K562 (cell line): Measurements from ENCODE around the gene MATR3. TPM values are rescaled to one million over a fixed set of nuclear protein-coding genes. Genes with fewer than 3 reads are reported as not detected.

Experiments used
- ARID1B ChIP-seq: fragments of 450-650 bp; IDR thresholded peaks from 2 replicates; pipeline ENCODE4 v1.6.1; 2016; ENCODE audit warnings: antibody characterized with exemption, mild to moderate bottlenecking, inconsistent platforms
- ATF7 ChIP-seq: fragments of 450-650 bp; IDR thresholded peaks from 2 replicates; pipeline ENCODE4 v1.7.1; 2014; ENCODE audit warnings: mild to moderate bottlenecking, moderate library complexity
- BACH1 ChIP-seq: fragments of 200-800 bp; sonication (Bioruptor generic); IDR thresholded peaks from 2 replicates; pipeline ENCODE4 v1.6.1; 2016; ENCODE audit warnings: missing genetic modification characterization, missing compliant biosample characterization
- BCL6 ChIP-seq: fragments of 250-450 bp; sonication (Bioruptor Pico); IDR thresholded peaks from 2 replicates; pipeline ENCODE4 v1.4.0; 2020
- BRF2 ChIP-seq: IDR thresholded peaks from 3 replicates; pipeline ENCODE4 v1.6.1; 2011; ENCODE audit warnings: borderline replicate concordance, mild to moderate bottlenecking; ENCODE audit not compliant: insufficient read length, insufficient read depth
- ERF ChIP-seq: fragments of 450-650 bp; formaldehyde crosslinking; IDR thresholded peaks from 2 replicates; pipeline ENCODE4 v1.4.0; 2020; ENCODE audit warnings: mild to moderate bottlenecking, mixed read lengths
- ETV1 ChIP-seq: fragments of 450-650 bp; conservative IDR thresholded peaks from 2 replicates; pipeline ENCODE4 v1.6.1; 2016; ENCODE audit warnings: missing genetic modification characterization, control low read depth, low read depth, missing compliant biosample characterization
- ETV5 ChIP-seq: sonication (generic); formaldehyde crosslinking; IDR thresholded peaks from 2 replicates; pipeline ENCODE4 v1.4.0; 2020; ENCODE audit warnings: low read depth, mild to moderate bottlenecking, missing genetic modification reagents
- GABPA ChIP-seq: fragments of 200-800 bp; sonication (Bioruptor generic); conservative IDR thresholded peaks from 2 replicates; pipeline ENCODE4 v1.6.1; 2016; ENCODE audit warnings: low read depth, missing genetic modification characterization, missing compliant biosample characterization
- KLF13 ChIP-seq: fragments of 450-650 bp; IDR thresholded peaks from 2 replicates; pipeline ENCODE4 v1.6.1; 2016; ENCODE audit warnings: missing genetic modification characterization, low read depth, mild to moderate bottlenecking, missing compliant biosample characterization, moderate library complexity, borderline replicate concordance
- LARP7 ChIP-seq: fragments of 450-650 bp; IDR thresholded peaks from 2 replicates; pipeline ENCODE4 v1.6.1; 2016
- MAFG ChIP-seq: fragments of 450-650 bp; conservative IDR thresholded peaks from 2 replicates; pipeline ENCODE4 v1.6.1; 2016; ENCODE audit warnings: missing genetic modification characterization, missing compliant biosample characterization
- MBD2 ChIP-seq: sonication (generic); IDR thresholded peaks from 2 replicates; pipeline ENCODE4 v1.6.1; 2016; ENCODE audit warnings: low read depth, borderline replicate concordance
- MTA2 ChIP-seq: fragments of 450-650 bp; IDR thresholded peaks from 2 replicates; pipeline ENCODE4 v1.6.1; 2016; ENCODE audit warnings: low read depth
- MTA3 ChIP-seq: fragments of 450-650 bp; formaldehyde crosslinking; IDR thresholded peaks from 2 replicates; pipeline ENCODE4 v1.6.1; 2017; ENCODE audit warnings: mild to moderate bottlenecking, borderline replicate concordance
- MXI1 ChIP-seq: IDR thresholded peaks from 2 replicates; pipeline ENCODE4 v1.6.1; 2011; ENCODE audit warnings: low read depth, mild to moderate bottlenecking, improper control_type of control experiment, low read length
- MYBL2 ChIP-seq, 2 experiments: fragments of 450-650 bp in 1 of 2; sonication (generic) in 1 of 2; formaldehyde crosslinking in 1 of 2; IDR thresholded peaks; 2 replicates each; pipeline versions ENCODE4 v1.6.1 to v1.8.1; 2017 to 2022; ENCODE audit warnings: borderline replicate concordance in 1 of 2, inconsistent platforms in 1 of 2, low read depth in 1 of 2, mild to moderate bottlenecking in 1 of 2, missing genetic modification reagents in 1 of 2, moderate library complexity in 1 of 2
- RB1 ChIP-seq: fragments of 450-650 bp; IDR thresholded peaks from 2 replicates; pipeline ENCODE4 v1.6.1; 2017; ENCODE audit warnings: low read depth, mild to moderate bottlenecking
- RBFOX2 ChIP-seq: fragments of 200-400 bp; formaldehyde crosslinking; IDR thresholded peaks from 2 replicates; pipeline ENCODE4 v1.6.1; 2017; ENCODE audit warnings: low read depth, mild to moderate bottlenecking, low read length, moderate library complexity
- RBM17 ChIP-seq: fragments of 200-400 bp; formaldehyde crosslinking; IDR thresholded peaks from 2 replicates; pipeline ENCODE4 v1.6.1; 2017; ENCODE audit warnings: low read depth, mild to moderate bottlenecking, low read length, borderline replicate concordance
- RBM34 ChIP-seq: fragments of 200-400 bp; formaldehyde crosslinking; IDR thresholded peaks from 2 replicates; pipeline ENCODE4 v1.6.1; 2018; ENCODE audit warnings: low read length, borderline replicate concordance; ENCODE audit not compliant: insufficient read depth
- XRCC3 ChIP-seq: fragments of 450-650 bp; IDR thresholded peaks from 2 replicates; pipeline ENCODE4 v1.6.1; 2017; ENCODE audit warnings: mild to moderate bottlenecking, moderate library complexity
- ZNF347 ChIP-seq: fragments of 450-650 bp; formaldehyde crosslinking; IDR thresholded peaks from 2 replicates; pipeline ENCODE4 v1.4.0; 2020; ENCODE audit warnings: low read depth, mild to moderate bottlenecking, moderate library complexity
- ZSCAN32 ChIP-seq: fragments of 450-650 bp; formaldehyde crosslinking; IDR thresholded peaks from 2 replicates; pipeline ENCODE4 v1.4.0; 2020; ENCODE audit warnings: mild to moderate bottlenecking, moderate library complexity
- polyA plus RNA-seq, 8 experiments: library from polyadenylated mRNA; depleted of rRNA in 4 of 8; stranded (reverse) in 5 of 8; unstranded in 3 of 8; fragments of >200 nt; fragmentation: Nextera tagmentation in 2 of 8; fragmentation: Illumina TruSeq in 1 of 8; extraction: Ambion mirVana in 2 of 8; extraction: Trizol in 1 of 8; gene quantifications; 2 replicates each; pipeline versions ENCODE4 v1.2.1 to v1.2.3, GENCODE V29; 2011 to 2014; ENCODE audit warnings: inconsistent platforms in 1 of 8, missing spikeins in 1 of 8
- total RNA-seq, 7 experiments: library from RNA; depleted of rRNA in 6 of 7; stranded (reverse); fragments of >200 nt in 6 of 7; fragmentation: Illumina TruSeq in 2 of 7; extraction: Trizol in 2 of 7; gene quantifications; 2 replicates each; pipeline versions ENCODE4 v1.2.1 to v1.2.3, GENCODE V29; 2011 to 2021; ENCODE audit warnings: low replicate concordance in 1 of 7
- TF ChIP-seq, protein P1 (sequence below): fragments of 200-800 bp; sonication (Bioruptor generic); IDR thresholded peaks from 2 replicates; pipeline ENCODE4 v1.6.1; 2017; ENCODE audit warnings: missing genetic modification characterization, missing compliant biosample characterization

Gene MATR3
- total and polyA plus RNA-seq, 9 of the 15 experiments (the other 6 are each of a cell fraction or from before 2014, with no cell fraction given) = 150 to 425 (median 263) TPM

DNA sequence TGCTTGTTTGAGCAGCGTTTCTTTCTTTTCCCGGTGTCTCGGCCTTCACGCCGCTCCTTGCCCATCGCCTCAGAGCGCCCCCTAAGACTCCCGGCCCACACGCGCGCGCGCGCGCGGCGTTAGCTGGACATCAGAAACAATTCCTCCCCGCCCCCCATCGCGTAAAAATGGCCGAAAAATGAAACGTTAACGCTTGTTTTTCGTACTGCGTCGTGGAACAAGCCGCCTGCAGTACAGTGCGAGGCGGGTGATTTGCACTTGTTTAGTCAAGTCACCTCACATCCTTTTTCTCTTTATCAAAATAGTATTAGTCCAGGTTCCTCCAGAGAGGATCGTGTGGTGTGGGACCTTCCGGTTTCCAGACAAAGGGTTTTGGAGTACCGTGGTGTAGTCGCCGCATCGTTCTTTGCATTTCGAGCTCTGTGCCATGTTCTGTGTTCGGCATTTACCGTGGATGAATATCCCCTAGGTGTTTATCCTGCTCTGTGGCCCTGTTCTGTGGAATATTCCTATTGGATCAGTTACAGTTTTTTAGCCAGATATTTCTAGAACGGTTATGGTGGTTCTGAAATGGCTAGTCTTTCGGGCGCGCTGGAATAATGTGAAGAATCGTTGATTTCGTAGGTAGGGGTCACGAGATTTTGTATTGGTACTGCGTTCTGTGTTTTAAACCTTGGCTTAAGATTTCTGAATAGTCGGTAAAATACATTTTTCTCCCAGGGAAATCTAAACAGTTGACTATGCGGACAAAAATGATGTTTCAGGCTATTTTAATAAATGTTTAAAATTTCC, 1.0 kb downstream of the MATR3 start (continued):
- TF ChIP-seq RBM17 = no peak
- peak; percentile 68 for TF ChIP-seq GABPA (tag)
- TF ChIP-seq RBM34 = no peak
- 0 out of 2 replicates have a peak, but pooled peaks have one; percentile 5 for TF ChIP-seq MAFG
- no peak for TF ChIP-seq BCL6
- TF ChIP-seq ARID1B = no peak
- peak; percentile 63 for TF ChIP-seq MYBL2 (IDR thresholded peaks at IDR 0.05; ENCODE audit: low read depth)
- no peak for TF ChIP-seq MYBL2 (CRISPR knock-in tag; IDR thresholded peaks at IDR 0.05; ENCODE audit: borderline replicate concordance)
- 0 out of 2 replicates have a peak, but pooled peaks have one; percentile 19 for TF ChIP-seq LARP7
- no peak; the same call in 1 of the 2 replicates for TF ChIP-seq ETV5 (CRISPR knock-in tag)
- TF ChIP-seq RB1 = peak; percentile 49; the same call in 1 of the 2 replicates
- TF ChIP-seq KLF13 = no peak
- no peak for TF ChIP-seq ERF
- no peak for TF ChIP-seq ZNF347
- no peak for TF ChIP-seq BACH1 (tag)
- TF ChIP-seq MTA2 = no peak
- peak; percentile 67 for TF ChIP-seq ETV1 (tag)
- TF ChIP-seq MTA3 = 0 out of 2 replicates have a peak, but pooled peaks have one; percentile 17
- TF ChIP-seq, protein P1, sequence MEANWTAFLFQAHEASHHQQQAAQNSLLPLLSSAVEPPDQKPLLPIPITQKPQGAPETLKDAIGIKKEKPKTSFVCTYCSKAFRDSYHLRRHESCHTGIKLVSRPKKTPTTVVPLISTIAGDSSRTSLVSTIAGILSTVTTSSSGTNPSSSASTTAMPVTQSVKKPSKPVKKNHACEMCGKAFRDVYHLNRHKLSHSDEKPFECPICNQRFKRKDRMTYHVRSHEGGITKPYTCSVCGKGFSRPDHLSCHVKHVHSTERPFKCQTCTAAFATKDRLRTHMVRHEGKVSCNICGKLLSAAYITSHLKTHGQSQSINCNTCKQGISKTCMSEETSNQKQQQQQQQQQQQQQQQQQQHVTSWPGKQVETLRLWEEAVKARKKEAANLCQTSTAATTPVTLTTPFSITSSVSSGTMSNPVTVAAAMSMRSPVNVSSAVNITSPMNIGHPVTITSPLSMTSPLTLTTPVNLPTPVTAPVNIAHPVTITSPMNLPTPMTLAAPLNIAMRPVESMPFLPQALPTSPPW (CRISPR knock-in tag) = no peak
- no peak for TF ChIP-seq MBD2
- TF ChIP-seq XRCC3 = no peak
- 0 out of 2 replicates have a peak, but pooled peaks have one; percentile 67 for TF ChIP-seq MXI1
- TF ChIP-seq BRF2 = no peak
- no peak for TF ChIP-seq ZSCAN32 (CRISPR knock-in tag)
- peak; percentile 75 for TF ChIP-seq RBFOX2
- TF ChIP-seq ATF7 = peak; percentile 42; the same call in 1 of the 2 replicates
